ENCODE results near the gene KYNU.

Gene KYNU

DNA sequence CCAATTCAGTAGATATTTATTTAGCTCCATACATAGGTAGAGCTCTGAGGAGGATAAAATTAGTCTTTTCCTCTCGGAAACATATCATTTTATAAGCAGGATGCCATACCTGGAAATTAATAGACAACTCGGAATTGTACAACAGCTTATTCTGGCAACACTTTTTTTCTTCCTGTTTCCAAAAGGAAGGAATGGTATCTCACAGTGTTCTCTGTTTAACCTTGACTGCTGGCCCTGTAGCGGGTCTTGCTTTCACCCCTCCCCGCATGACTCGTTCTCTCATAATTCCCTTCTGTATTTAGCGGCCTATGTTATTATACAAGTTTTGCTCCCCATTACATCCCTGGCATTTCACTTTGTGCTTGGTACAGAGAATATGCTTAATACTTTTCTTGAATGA is 2.5 kb upstream of the KYNU start:
- no peak overlapping the region for H3K4me3 ChIP-seq (ENCODE audit: low read length)

DNA sequence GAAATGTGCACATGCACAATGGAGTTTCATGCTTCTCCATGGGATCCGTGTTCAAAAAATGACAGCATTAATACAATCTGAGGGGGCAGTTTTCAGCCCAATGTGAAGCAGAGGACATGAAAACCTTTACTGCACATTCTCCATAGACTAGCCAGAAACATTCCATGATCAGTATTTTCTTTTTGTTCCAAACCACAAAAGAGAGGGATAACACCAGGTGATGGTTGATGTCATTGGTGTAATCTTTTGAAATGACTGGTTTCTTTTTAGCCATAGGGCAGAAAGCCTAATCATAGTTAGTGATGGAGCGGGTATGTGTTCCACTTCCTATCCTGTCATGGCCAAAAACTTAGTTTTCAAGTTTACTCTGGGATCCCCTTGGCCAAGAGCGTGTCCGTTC is 1.8 kb upstream of the KYNU start:
- no peak overlapping the region for H3K4me2 ChIP-seq (ENCODE audit: low read length)
- no peak overlapping the region for H3K4me3 ChIP-seq (ENCODE audit: low read length)
- no peaks in the 10 kb centered on the region for H3K9me2 ChIP-seq (replicated peaks; ENCODE audit: control insufficient read depth, low read length)
- peaks cover 2% of the 10 kb centered on the region for H3K36me3 ChIP-seq (ENCODE audit: control insufficient read depth, low read length)
- H3K27me3 ChIP-seq (ENCODE audit: control insufficient read depth, low read length): no peaks in the 10 kb centered on the region
- no peak for TF ChIP-seq EZH2phosphoT487 (IDR thresholded peaks at IDR 0.05; ENCODE audit: borderline replicate concordance, low read length)
- TF ChIP-seq, protein P1, sequence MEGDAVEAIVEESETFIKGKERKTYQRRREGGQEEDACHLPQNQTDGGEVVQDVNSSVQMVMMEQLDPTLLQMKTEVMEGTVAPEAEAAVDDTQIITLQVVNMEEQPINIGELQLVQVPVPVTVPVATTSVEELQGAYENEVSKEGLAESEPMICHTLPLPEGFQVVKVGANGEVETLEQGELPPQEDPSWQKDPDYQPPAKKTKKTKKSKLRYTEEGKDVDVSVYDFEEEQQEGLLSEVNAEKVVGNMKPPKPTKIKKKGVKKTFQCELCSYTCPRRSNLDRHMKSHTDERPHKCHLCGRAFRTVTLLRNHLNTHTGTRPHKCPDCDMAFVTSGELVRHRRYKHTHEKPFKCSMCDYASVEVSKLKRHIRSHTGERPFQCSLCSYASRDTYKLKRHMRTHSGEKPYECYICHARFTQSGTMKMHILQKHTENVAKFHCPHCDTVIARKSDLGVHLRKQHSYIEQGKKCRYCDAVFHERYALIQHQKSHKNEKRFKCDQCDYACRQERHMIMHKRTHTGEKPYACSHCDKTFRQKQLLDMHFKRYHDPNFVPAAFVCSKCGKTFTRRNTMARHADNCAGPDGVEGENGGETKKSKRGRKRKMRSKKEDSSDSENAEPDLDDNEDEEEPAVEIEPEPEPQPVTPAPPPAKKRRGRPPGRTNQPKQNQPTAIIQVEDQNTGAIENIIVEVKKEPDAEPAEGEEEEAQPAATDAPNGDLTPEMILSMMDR (IDR thresholded peaks at IDR 0.05; ENCODE audit: low read depth, low read length, poor library complexity, severe bottlenecking): no peak
- peaks cover 56% of the 10 kb centered on the region for H3F3A ChIP-seq (ENCODE audit: control insufficient read depth, insufficient read depth)
- no peaks in the 10 kb centered on the region for H4K20me1 ChIP-seq (ENCODE audit: control insufficient read depth, insufficient read depth, low read depth, low read length)
- no peaks in the 10 kb centered on the region for H3K9me3 ChIP-seq (ENCODE audit: control insufficient read depth, insufficient read depth, low read length)
- peak overlapping the region; percentile 26 for H3K27ac ChIP-seq (ENCODE audit: low read depth, low read length)
- peaks cover 18% of the 10 kb centered on the region for H3K79me2 ChIP-seq (ENCODE audit: control insufficient read depth, low read length)
- H3K4me1 ChIP-seq (ENCODE audit: control insufficient read depth, low read length): peaks cover 91% of the 10 kb centered on the region

More for the DNA sequence above, 2.5 kb upstream of the KYNU start:
- H3K27me3 ChIP-seq (ENCODE audit: control insufficient read depth, low read length): no peaks in the 10 kb centered on the region
- H3K27ac ChIP-seq (ENCODE audit: low read depth, low read length): peak overlapping the region; percentile 26
- H3F3A ChIP-seq (ENCODE audit: control insufficient read depth, insufficient read depth): peaks cover 57% of the 10 kb centered on the region
- H3K79me2 ChIP-seq (ENCODE audit: control insufficient read depth, low read length): peaks cover 21% of the 10 kb centered on the region
- peaks cover 88% of the 10 kb centered on the region for H3K4me1 ChIP-seq (ENCODE audit: control insufficient read depth, low read length)
- H3K9me3 ChIP-seq (ENCODE audit: control insufficient read depth, insufficient read depth, low read length): no peaks in the 10 kb centered on the region
- peak overlapping the region; percentile 6 for H3K4me2 ChIP-seq (ENCODE audit: low read length)
- H3K9me2 ChIP-seq (replicated peaks; ENCODE audit: control insufficient read depth, low read length): no peaks in the 10 kb centered on the region
- H4K20me1 ChIP-seq (ENCODE audit: control insufficient read depth, insufficient read depth, low read depth, low read length): no peaks in the 10 kb centered on the region
- H3K36me3 ChIP-seq (ENCODE audit: control insufficient read depth, low read length): peaks cover 5% of the 10 kb centered on the region
- TF ChIP-seq EZH2phosphoT487 (IDR thresholded peaks at IDR 0.05; ENCODE audit: borderline replicate concordance, low read length): no peak
- TF ChIP-seq, protein P1 (IDR thresholded peaks at IDR 0.05; ENCODE audit: low read depth, low read length, poor library complexity, severe bottlenecking): no peak

DNA sequence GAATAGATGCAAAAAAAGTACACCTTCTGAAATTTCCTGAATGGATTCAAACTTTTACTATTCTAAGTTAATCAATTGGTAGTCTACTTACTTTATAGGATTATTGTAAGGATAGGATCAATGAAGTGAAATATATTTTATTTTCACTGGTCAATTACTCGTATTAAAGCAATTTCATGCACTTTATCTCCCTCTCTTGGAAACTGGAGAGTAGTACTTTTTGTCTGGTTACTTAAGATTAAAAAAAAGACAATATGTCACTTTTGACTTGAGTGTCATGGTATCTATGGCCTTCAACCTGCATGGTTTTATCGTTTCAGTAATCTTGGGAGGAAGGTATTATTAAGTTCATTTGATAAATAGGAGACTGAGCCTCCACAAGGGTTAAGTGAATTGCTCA is 1.0 kb upstream of the KYNU start:
- Histone ChIP-seq H3K79me2 (ENCODE audit: control insufficient read depth, low read length) (peaks cover 21% of the 10 kb centered on the region), H3K36me3 (ENCODE audit: control insufficient read depth, low read length) (0 out of 2 replicates have a peak, but pooled peaks cover 4% of the 10 kb centered on the region), H3K4me1 (ENCODE audit: control insufficient read depth, low read length) (peaks cover 95% of the 10 kb centered on the region), H4K20me1 (ENCODE audit: control insufficient read depth, insufficient read depth, low read depth, low read length) (no peaks in the 10 kb centered on the region), H3K9me2 (replicated peaks; ENCODE audit: control insufficient read depth, low read length) (no peaks in the 10 kb centered on the region), H3K4me3 (ENCODE audit: low read length) (peak overlapping the region; percentile 75; the same call in 1 of the 2 replicates), H3K27me3 (ENCODE audit: control insufficient read depth, low read length) (no peaks in the 10 kb centered on the region), H3F3A (ENCODE audit: control insufficient read depth, insufficient read depth) (peaks cover 55% of the 10 kb centered on the region), H3K9me3 (ENCODE audit: control insufficient read depth, insufficient read depth, low read length) (no peaks in the 10 kb centered on the region), H3K27ac (ENCODE audit: low read depth, low read length) (peak overlapping the region; percentile 80), H3K4me2 (ENCODE audit: low read length) (peak overlapping the region; percentile 84)
- no peak for TF ChIP-seq EZH2phosphoT487 (IDR thresholded peaks at IDR 0.05; ENCODE audit: borderline replicate concordance, low read length)
- TF ChIP-seq, protein P1 (IDR thresholded peaks at IDR 0.05; ENCODE audit: low read depth, low read length, poor library complexity, severe bottlenecking): peak; percentile 19
